ENCODE data around the gene CHST8. TPM values are rescaled to one million over a fixed set of nuclear protein-coding genes. Genes with fewer than 3 reads are reported as not detected.

The CHST8 gene
- total RNA-seq, 1 donor from 2014 or later, result not detected

DNA sequence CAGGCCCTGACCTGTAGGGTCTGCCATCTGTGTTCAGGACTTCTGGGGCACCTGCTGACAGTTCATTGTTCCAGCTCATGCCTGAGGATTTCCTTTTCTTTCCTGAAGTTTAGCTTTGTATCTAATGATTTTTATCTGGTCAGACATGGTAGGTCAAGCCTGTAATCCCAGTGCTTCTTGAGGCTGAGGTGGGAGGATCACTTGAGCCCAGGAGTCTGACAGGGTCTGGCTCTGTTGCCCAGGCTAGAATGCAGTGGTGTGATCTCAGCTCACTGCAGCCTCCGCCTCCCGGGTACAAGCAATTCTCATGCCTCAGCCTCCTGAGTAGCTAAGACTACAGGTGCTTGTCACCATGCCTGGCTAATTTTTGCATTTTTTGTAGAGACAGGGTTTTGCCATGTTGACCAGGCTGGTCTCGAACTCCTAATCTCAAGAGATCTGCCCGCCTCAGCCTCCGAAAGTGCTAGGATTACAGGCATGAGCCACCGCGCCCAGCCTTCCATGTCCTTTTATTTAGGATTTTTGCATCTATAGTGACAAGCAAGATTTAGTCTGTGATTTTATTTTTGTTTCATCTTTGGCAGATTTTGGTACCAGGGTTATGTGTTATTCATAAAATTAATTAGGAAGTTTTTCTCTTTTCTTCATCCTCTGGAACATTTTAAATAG, 33.2 kb downstream of the CHST8 start:
- Histone ChIP-seq H3K79me2 (ENCODE audit: insufficient read depth, low read length) (no peaks in the 10 kb centered on the region), H3K9me3 (ENCODE audit: insufficient read depth, low read depth, low read length) (no peaks in the 10 kb centered on the region), H3K27ac (ENCODE audit: low read depth, low read length) (no peak overlapping the region), H3K4me1 (ENCODE audit: insufficient read depth, low read length) (no peaks in the 10 kb centered on the region), H4K20me1 (ENCODE audit: insufficient read depth, low read length) (no peaks in the 10 kb centered on the region), H2AFZ (ENCODE audit: low read depth, low read length) (no peak overlapping the region), H3K9ac (ENCODE audit: low read length) (no peak overlapping the region), H3K4me2 (ENCODE audit: low read length) (no peak overlapping the region), H3K36me3 (ENCODE audit: insufficient read depth, low read length) (no peaks in the 10 kb centered on the region), H3K27me3 (ENCODE audit: insufficient read depth, low read length) (no peaks in the 10 kb centered on the region), H3K4me3 (ENCODE audit: insufficient read depth, low read depth, low read length) (no peak overlapping the region)
- H3K4me3 Mint-ChIP-seq (ENCODE audit: unreplicated experiment), result no peak overlapping the region
- DNase-seq (ENCODE audit: low read depth), result no peak
- peaks cover 4% of the 10 kb centered on the region for H3K27me3 Mint-ChIP-seq (ENCODE audit: low read depth, unreplicated experiment)
- peaks cover 2% of the 10 kb centered on the region for H3K9me3 Mint-ChIP-seq (ENCODE audit: unreplicated experiment)
- no peaks in the 10 kb centered on the region for H3K36me3 Mint-ChIP-seq (ENCODE audit: low read depth, unreplicated experiment)
- TF ChIP-seq, protein P1, sequence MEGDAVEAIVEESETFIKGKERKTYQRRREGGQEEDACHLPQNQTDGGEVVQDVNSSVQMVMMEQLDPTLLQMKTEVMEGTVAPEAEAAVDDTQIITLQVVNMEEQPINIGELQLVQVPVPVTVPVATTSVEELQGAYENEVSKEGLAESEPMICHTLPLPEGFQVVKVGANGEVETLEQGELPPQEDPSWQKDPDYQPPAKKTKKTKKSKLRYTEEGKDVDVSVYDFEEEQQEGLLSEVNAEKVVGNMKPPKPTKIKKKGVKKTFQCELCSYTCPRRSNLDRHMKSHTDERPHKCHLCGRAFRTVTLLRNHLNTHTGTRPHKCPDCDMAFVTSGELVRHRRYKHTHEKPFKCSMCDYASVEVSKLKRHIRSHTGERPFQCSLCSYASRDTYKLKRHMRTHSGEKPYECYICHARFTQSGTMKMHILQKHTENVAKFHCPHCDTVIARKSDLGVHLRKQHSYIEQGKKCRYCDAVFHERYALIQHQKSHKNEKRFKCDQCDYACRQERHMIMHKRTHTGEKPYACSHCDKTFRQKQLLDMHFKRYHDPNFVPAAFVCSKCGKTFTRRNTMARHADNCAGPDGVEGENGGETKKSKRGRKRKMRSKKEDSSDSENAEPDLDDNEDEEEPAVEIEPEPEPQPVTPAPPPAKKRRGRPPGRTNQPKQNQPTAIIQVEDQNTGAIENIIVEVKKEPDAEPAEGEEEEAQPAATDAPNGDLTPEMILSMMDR (IDR thresholded peaks at IDR 0.05; ENCODE audit: insufficient read depth, low read depth, low read length), result no peak
- TF ChIP-seq EZH2 (IDR thresholded peaks at IDR 0.05; ENCODE audit: insufficient read depth, low read length), result no peak
- H3K4me1 Mint-ChIP-seq (ENCODE audit: low read depth, unreplicated experiment), result no peaks in the 10 kb centered on the region
- FAIRE-seq, result no peak
- no peak overlapping the region for H3K27ac Mint-ChIP-seq (ENCODE audit: unreplicated experiment)

DNA sequence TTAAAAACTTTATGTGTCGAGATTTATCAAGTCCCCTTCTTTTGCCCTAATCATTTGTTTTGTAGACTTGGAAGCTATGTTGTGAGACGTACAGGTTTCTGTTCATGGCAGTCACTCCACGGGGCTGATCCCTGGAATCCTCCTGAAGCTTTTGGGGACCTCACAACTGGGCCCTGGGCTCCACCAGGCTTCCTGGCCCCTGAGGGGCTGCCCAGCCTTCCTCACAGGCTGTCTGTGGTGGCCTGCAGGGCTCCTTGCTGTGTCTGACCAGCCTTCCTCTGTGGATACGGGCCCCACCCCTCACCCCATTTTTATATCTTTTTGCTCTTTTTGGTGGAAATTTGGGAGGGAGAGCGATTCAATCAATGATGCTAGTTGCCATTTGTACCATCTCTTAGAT, 38.1 kb downstream of the CHST8 start:
- Histone ChIP-seq H3K27me3 (ENCODE audit: insufficient read depth, low read length) (no peaks in the 10 kb centered on the region), H3K79me2 (ENCODE audit: insufficient read depth, low read length) (no peaks in the 10 kb centered on the region), H3K4me2 (ENCODE audit: low read length) (no peak overlapping the region), H2AFZ (ENCODE audit: low read depth, low read length) (no peak overlapping the region), H3K36me3 (ENCODE audit: insufficient read depth, low read length) (no peaks in the 10 kb centered on the region), H3K9me3 (ENCODE audit: insufficient read depth, low read depth, low read length) (no peaks in the 10 kb centered on the region), H3K27ac (ENCODE audit: low read depth, low read length) (no peak overlapping the region), H3K4me1 (ENCODE audit: insufficient read depth, low read length) (no peaks in the 10 kb centered on the region), H3K9ac (ENCODE audit: low read length) (no peak overlapping the region), H4K20me1 (ENCODE audit: insufficient read depth, low read length) (no peaks in the 10 kb centered on the region), H3K4me3 (ENCODE audit: insufficient read depth, low read depth, low read length) (no peak overlapping the region)
- Mint-ChIP-seq H3K27me3 (ENCODE audit: low read depth, unreplicated experiment) (peaks cover 11% of the 10 kb centered on the region), H3K4me3 (ENCODE audit: unreplicated experiment) (no peak overlapping the region), H3K27ac (ENCODE audit: unreplicated experiment) (no peak overlapping the region), H3K9me3 (ENCODE audit: unreplicated experiment) (no peaks in the 10 kb centered on the region), H3K36me3 (ENCODE audit: low read depth, unreplicated experiment) (no peaks in the 10 kb centered on the region), H3K4me1 (ENCODE audit: low read depth, unreplicated experiment) (no peaks in the 10 kb centered on the region)
- DNase-seq (ENCODE audit: low read depth) (no peak), FAIRE-seq (no peak)
- TF ChIP-seq, protein P1 (IDR thresholded peaks at IDR 0.05; ENCODE audit: insufficient read depth, low read depth, low read length), result no peak
- TF ChIP-seq EZH2 (IDR thresholded peaks at IDR 0.05; ENCODE audit: insufficient read depth, low read length), result no peak

DNA sequence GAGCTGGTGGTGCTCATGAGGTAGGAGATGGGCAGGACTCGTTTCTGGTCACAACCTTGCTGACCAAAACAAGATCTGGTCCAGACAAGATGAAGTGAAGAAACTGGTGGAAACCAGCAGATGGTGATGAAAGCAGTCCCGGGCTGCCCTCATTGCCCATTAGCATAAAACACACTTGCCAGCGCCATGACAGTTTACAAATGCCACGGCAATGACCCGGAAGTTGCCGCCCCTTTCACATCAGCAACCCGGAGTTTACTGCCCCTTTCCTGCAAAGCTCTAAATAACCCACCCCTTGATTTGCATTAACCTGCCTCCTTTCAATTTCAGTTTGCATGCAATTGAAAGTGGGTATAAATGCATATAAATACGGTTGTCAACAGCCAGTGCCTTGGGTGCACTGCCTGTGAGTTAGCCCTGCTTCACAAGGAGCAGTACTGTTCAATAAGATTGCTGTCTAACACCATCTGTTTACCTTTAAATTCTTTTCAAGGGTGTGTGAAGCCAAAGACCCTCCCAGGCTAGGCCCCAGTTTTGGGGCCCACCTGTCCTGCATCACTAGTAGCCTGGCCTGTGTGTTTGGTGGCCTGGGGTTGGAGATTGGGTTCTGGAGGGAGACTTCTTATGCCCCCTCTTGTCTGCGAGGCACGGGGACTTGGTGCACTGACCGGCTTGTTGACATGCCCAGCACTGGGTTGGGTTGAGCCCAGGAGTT, 38.8 kb downstream of the CHST8 start:
- H3K36me3 ChIP-seq (ENCODE audit: insufficient read depth, low read length), result no peaks in the 10 kb centered on the region
- no peak overlapping the region for H3K27ac Mint-ChIP-seq (ENCODE audit: unreplicated experiment)

More for the DNA sequence above, 38.8 kb downstream of the CHST8 start:
- H2AFZ ChIP-seq (ENCODE audit: low read depth, low read length), result no peak overlapping the region
- H3K9me3 Mint-ChIP-seq (ENCODE audit: unreplicated experiment), result no peaks in the 10 kb centered on the region
- no peaks in the 10 kb centered on the region for H3K36me3 Mint-ChIP-seq (ENCODE audit: low read depth, unreplicated experiment)
- no peak for DNase-seq (ENCODE audit: low read depth)
- FAIRE-seq, result no peak
- H3K4me2 ChIP-seq (ENCODE audit: low read length), result no peak overlapping the region
- peaks cover 11% of the 10 kb centered on the region for H3K27me3 Mint-ChIP-seq (ENCODE audit: low read depth, unreplicated experiment)
- no peaks in the 10 kb centered on the region for H3K27me3 ChIP-seq (ENCODE audit: insufficient read depth, low read length)
- no peaks in the 10 kb centered on the region for H3K4me1 ChIP-seq (ENCODE audit: insufficient read depth, low read length)
- no peak overlapping the region for H3K27ac ChIP-seq (ENCODE audit: low read depth, low read length)
- H3K4me1 Mint-ChIP-seq (ENCODE audit: low read depth, unreplicated experiment), result no peaks in the 10 kb centered on the region
- no peak overlapping the region for H3K4me3 ChIP-seq (ENCODE audit: insufficient read depth, low read depth, low read length)
- no peaks in the 10 kb centered on the region for H4K20me1 ChIP-seq (ENCODE audit: insufficient read depth, low read length)
- no peaks in the 10 kb centered on the region for H3K79me2 ChIP-seq (ENCODE audit: insufficient read depth, low read length)
- no peak for TF ChIP-seq EZH2 (IDR thresholded peaks at IDR 0.05; ENCODE audit: insufficient read depth, low read length)
- TF ChIP-seq, protein P1 (IDR thresholded peaks at IDR 0.05; ENCODE audit: insufficient read depth, low read depth, low read length), result no peak
- H3K9me3 ChIP-seq (ENCODE audit: insufficient read depth, low read depth, low read length), result no peaks in the 10 kb centered on the region
- H3K9ac ChIP-seq (ENCODE audit: low read length), result no peak overlapping the region
- H3K4me3 Mint-ChIP-seq (ENCODE audit: unreplicated experiment), result no peak overlapping the region
